Measurements from ENCODE around the gene CYP8B1.

The CYP8B1 gene

GRCh38 chr3:42868841-42869240 lies 6.8 kb downstream of the CYP8B1 start:
- ChIA-PET POLR2A (no interaction called here), CTCF (interaction anchor here (1.9 to 2.4 kb wide), 2 partner anchors 9 to 13 kb away, joined by 5 to 6 read pairs; no protein-coding TSS in a partner anchor)
- H3K4me1 ChIP-seq (ENCODE audit: control extremely low read depth in 1 of 4, control insufficient read depth in 4 of 4, insufficient read depth in 4 of 4, low read length in 3 of 4), result no peaks in the 10 kb centered on the region
- no peaks in the 10 kb centered on the region for H3K36me3 ChIP-seq (ENCODE audit: control insufficient read depth in 4 of 4, insufficient read depth in 4 of 4, low read length in 3 of 4)
- WGBS (ENCODE audit: insufficient coverage), result 100% methylated on average over 3 of the region's 5 CpGs
- DNase-seq, result no peak
- H3K4me3 ChIP-seq (ENCODE audit: control insufficient read depth in 1 of 7, extremely low read depth in 1 of 7, insufficient read depth in 4 of 7, low read depth in 2 of 7, low read length in 6 of 7), result no peak overlapping the region
- H3K9me3 ChIP-seq (ENCODE audit: control extremely low read depth in 1 of 5, control insufficient read depth in 4 of 5, insufficient read depth in 2 of 5, low read depth in 1 of 5, low read length in 4 of 5), result no peaks in the 10 kb centered on the region
- H3K27ac ChIP-seq (ENCODE audit: insufficient read depth in 1 of 2, low read depth in 1 of 2, low read length in 2 of 2, poor library complexity in 1 of 2, severe bottlenecking in 2 of 2), result no peak overlapping the region
- peaks cover 0 to 7% (median 0%) of the 10 kb centered on the region in 5 experiments for H3K27me3 ChIP-seq (replicated peaks in 2 of 5; ENCODE audit: control insufficient read depth in 4 of 5, insufficient read depth in 5 of 5, low read length in 4 of 5)

GRCh38 chr3:42867138-42867537 lies 8.5 kb downstream of the CYP8B1 start:
- ChIA-PET POLR2A (no interaction called here), CTCF (interaction anchor here (0.6 kb wide), 1 partner anchor 79 kb away, joined by 3 read pairs; no protein-coding TSS in a partner anchor)
- DNase-seq, result no peak
- H3K4me1 ChIP-seq (ENCODE audit: control extremely low read depth in 1 of 4, control insufficient read depth in 4 of 4, insufficient read depth in 4 of 4, low read length in 3 of 4), result no peaks in the 10 kb centered on the region
- WGBS (ENCODE audit: insufficient coverage), result over 99% methylated on average over 7 of the region's 7 CpGs
- no peaks in the 10 kb centered on the region for H3K36me3 ChIP-seq (ENCODE audit: control insufficient read depth in 4 of 4, insufficient read depth in 4 of 4, low read length in 3 of 4)
- H3K27ac ChIP-seq (ENCODE audit: insufficient read depth in 1 of 2, low read depth in 1 of 2, low read length in 2 of 2, poor library complexity in 1 of 2, severe bottlenecking in 2 of 2), result no peak overlapping the region
- H3K9me3 ChIP-seq (ENCODE audit: control extremely low read depth in 1 of 5, control insufficient read depth in 4 of 5, insufficient read depth in 2 of 5, low read depth in 1 of 5, low read length in 4 of 5), result no peaks in the 10 kb centered on the region
- peaks cover 0 to 5% (median 0%) of the 10 kb centered on the region in 5 experiments for H3K27me3 ChIP-seq (replicated peaks in 2 of 5; ENCODE audit: control insufficient read depth in 4 of 5, insufficient read depth in 5 of 5, low read length in 4 of 5)
- no peak overlapping the region for H3K4me3 ChIP-seq (ENCODE audit: control insufficient read depth in 1 of 7, extremely low read depth in 1 of 7, insufficient read depth in 4 of 7, low read depth in 2 of 7, low read length in 6 of 7)

- Histone ChIP-seq H3K27ac (ENCODE audit: insufficient read depth in 1 of 2, low read depth in 1 of 2, low read length in 2 of 2, poor library complexity in 1 of 2, severe bottlenecking in 2 of 2) (no peak overlapping the region), H3K4me3 (ENCODE audit: control insufficient read depth in 1 of 7, extremely low read depth in 1 of 7, insufficient read depth in 4 of 7, low read depth in 2 of 7, low read length in 6 of 7) (no peak overlapping the region), H3K9me3 (ENCODE audit: control extremely low read depth in 1 of 5, control insufficient read depth in 4 of 5, insufficient read depth in 2 of 5, low read depth in 1 of 5, low read length in 4 of 5) (no peaks in the 10 kb centered on the region), H3K36me3 (ENCODE audit: control insufficient read depth in 4 of 4, insufficient read depth in 4 of 4, low read length in 3 of 4) (no peaks in the 10 kb centered on the region), H3K27me3 (replicated peaks in 2 of 5; ENCODE audit: control insufficient read depth in 4 of 5, insufficient read depth in 5 of 5, low read length in 4 of 5) (peaks cover 0 to 2% (median 0%) of the 10 kb centered on the region in 5 experiments), H3K4me1 (ENCODE audit: control extremely low read depth in 1 of 4, control insufficient read depth in 4 of 4, insufficient read depth in 4 of 4, low read length in 3 of 4) (no peaks in the 10 kb centered on the region)
- ChIA-PET POLR2A (no interaction called here), CTCF (no interaction called here)
- DNase-seq, result no peak
- WGBS (ENCODE audit: insufficient coverage), result 97% methylated on average over 6 of the region's 8 CpGs
Observed at GRCh38 chr3:42865256-42865655, 10.4 kb downstream of the CYP8B1 start.

DNA sequence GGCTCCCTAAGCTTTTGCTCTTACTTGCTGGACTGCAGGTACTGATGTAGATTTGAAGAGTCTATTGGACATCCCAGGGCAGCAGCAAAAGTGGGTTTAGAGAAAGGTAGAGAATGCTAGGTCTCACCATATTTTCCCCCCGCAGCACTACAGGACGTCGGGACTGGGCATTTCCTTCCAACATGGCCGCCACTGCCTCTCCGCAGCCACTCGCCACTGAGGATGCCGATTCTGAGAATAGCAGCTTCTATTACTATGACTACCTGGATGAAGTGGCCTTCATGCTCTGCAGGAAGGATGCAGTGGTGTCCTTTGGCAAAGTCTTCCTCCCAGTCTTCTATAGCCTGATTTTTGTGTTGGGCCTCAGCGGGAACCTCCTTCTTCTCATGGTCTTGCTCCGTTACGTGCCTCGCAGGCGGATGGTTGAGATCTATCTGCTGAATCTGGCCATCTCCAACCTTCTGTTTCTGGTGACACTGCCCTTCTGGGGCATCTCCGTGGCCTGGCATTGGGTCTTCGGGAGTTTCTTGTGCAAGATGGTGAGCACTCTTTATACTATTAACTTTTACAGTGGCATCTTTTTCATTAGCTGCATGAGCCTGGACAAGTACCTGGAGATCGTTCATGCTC lies 11.2 kb downstream of the CYP8B1 start:
- H3K36me3 ChIP-seq (ENCODE audit: control insufficient read depth in 4 of 4, insufficient read depth in 4 of 4, low read length in 3 of 4), result no peaks in the 10 kb centered on the region
- H3K4me3 ChIP-seq (ENCODE audit: control insufficient read depth in 1 of 7, extremely low read depth in 1 of 7, insufficient read depth in 4 of 7, low read depth in 2 of 7, low read length in 6 of 7), result no peak overlapping the region
- H3K4me1 ChIP-seq (ENCODE audit: control extremely low read depth in 1 of 4, control insufficient read depth in 4 of 4, insufficient read depth in 4 of 4, low read length in 3 of 4), result no peaks in the 10 kb centered on the region
- H3K27ac ChIP-seq (ENCODE audit: insufficient read depth in 1 of 2, low read depth in 1 of 2, low read length in 2 of 2, poor library complexity in 1 of 2, severe bottlenecking in 2 of 2), result no peak overlapping the region
- peaks cover 0 to 2% (median 0%) of the 10 kb centered on the region in 5 experiments for H3K27me3 ChIP-seq (replicated peaks in 2 of 5; ENCODE audit: control insufficient read depth in 4 of 5, insufficient read depth in 5 of 5, low read length in 4 of 5)
- DNase-seq, result no peak
- no peaks in the 10 kb centered on the region for H3K9me3 ChIP-seq (ENCODE audit: control extremely low read depth in 1 of 5, control insufficient read depth in 4 of 5, insufficient read depth in 2 of 5, low read depth in 1 of 5, low read length in 4 of 5)
- WGBS (ENCODE audit: insufficient coverage), result 96% methylated on average over 15 of the region's 15 CpGs
- POLR2A ChIA-PET, result no interaction called here
- CTCF ChIA-PET, result interaction anchor here (1.4 kb wide), 1 partner anchor 84 kb away, joined by 3 read pairs; no protein-coding TSS in a partner anchor

DNA sequence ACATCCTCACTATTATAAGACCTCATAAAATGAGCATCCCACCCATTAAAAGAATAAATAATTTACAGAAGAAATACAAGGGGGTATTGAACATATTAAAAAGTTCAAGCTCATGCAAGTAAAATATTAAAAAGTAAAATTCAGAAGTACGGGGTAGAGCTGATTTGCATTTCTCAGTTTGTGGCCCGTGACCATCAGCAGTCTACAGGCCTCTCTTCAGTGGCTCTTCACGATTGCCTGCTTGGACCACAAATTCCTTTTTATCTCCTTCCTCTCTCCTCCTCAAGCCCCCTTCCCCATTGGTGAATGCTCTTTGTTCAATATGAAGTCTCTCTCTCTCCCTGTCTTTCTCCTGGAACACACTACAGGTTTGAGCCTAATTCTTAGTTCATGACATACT lies 19.1 kb downstream of the CYP8B1 start:
- H3K4me1 ChIP-seq (ENCODE audit: control extremely low read depth in 1 of 4, control insufficient read depth in 4 of 4, insufficient read depth in 4 of 4, low read length in 3 of 4), result no peaks in the 10 kb centered on the region
- POLR2A ChIA-PET, result no interaction called here
- no peak for DNase-seq
- H3K27ac ChIP-seq (ENCODE audit: insufficient read depth in 1 of 2, low read depth in 1 of 2, low read length in 2 of 2, poor library complexity in 1 of 2, severe bottlenecking in 2 of 2), result no peak overlapping the region
- no peak overlapping the region for H3K4me3 ChIP-seq (ENCODE audit: control insufficient read depth in 1 of 7, extremely low read depth in 1 of 7, insufficient read depth in 4 of 7, low read depth in 2 of 7, low read length in 6 of 7)
- H3K36me3 ChIP-seq (ENCODE audit: control insufficient read depth in 4 of 4, insufficient read depth in 4 of 4, low read length in 3 of 4), result no peaks in the 10 kb centered on the region
- H3K27me3 ChIP-seq (replicated peaks in 2 of 5; ENCODE audit: control insufficient read depth in 4 of 5, insufficient read depth in 5 of 5, low read length in 4 of 5), result peaks cover 0 to 4% (median 0%) of the 10 kb centered on the region in 5 experiments
- WGBS (ENCODE audit: insufficient coverage), result 100% methylated on average over 1 of the region's 3 CpGs
- CTCF ChIA-PET, result interaction anchor here (0.7 to 1.3 kb wide), 3 partner anchors 17 to 23 kb away, joined by 3 to 4 read pairs (median 3); no protein-coding TSS in a partner anchor
- H3K9me3 ChIP-seq (ENCODE audit: control extremely low read depth in 1 of 5, control insufficient read depth in 4 of 5, insufficient read depth in 2 of 5, low read depth in 1 of 5, low read length in 4 of 5), result no peaks in the 10 kb centered on the region

DNA sequence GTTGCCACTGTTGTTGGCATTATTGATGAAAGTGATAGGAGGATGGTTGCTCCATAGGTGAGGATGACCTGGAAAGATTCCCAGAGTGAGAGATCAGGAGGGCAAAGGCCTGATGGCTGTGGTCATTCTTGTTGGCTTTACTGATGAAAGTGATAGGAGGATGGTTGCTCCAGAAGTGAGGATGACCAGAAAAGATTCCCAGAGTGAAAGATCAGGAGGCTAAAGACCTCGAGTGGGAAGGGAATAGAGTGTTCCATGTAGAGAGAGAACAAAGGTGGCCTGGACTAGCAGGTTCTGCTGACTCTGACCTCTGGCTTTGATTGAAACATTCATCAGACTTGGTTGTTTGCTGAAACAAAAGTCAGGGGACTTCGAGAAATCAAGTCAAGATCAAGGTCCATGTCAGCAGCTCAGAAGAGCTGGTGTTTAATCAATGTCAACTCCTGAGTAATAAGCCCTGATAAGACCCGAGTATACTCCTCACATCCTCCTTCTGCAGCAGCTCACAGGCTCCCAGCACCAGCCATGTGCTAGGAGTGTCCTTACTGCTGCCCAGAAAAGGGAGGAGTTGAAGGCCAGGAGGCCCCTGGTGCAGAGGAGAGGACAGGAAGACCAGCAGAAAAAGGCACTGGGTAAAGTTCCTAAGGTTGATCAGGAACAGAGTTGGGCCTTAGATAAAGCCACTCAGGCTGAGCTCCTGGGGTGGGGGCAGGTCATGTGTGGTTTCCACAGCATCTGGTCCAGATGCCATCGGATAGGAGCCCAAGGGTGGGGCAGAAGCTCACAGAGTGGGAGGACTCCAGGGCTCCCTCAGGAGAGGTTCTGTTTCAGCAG lies 19.9 kb downstream of the CYP8B1 start:
- no peaks in the 10 kb centered on the region for H3K36me3 ChIP-seq (ENCODE audit: control insufficient read depth in 4 of 4, insufficient read depth in 4 of 4, low read length in 3 of 4)
- no peaks in the 10 kb centered on the region for H3K9me3 ChIP-seq (ENCODE audit: control extremely low read depth in 1 of 5, control insufficient read depth in 4 of 5, insufficient read depth in 2 of 5, low read depth in 1 of 5, low read length in 4 of 5)
- POLR2A ChIA-PET, result no interaction called here
- WGBS (ENCODE audit: insufficient coverage), result 92% methylated on average over 3 of the region's 4 CpGs
- H3K4me1 ChIP-seq (ENCODE audit: control extremely low read depth in 1 of 4, control insufficient read depth in 4 of 4, insufficient read depth in 4 of 4, low read length in 3 of 4), result no peaks in the 10 kb centered on the region
- peaks cover 0 to 4% (median 0%) of the 10 kb centered on the region in 5 experiments for H3K27me3 ChIP-seq (replicated peaks in 2 of 5; ENCODE audit: control insufficient read depth in 4 of 5, insufficient read depth in 5 of 5, low read length in 4 of 5)
- CTCF ChIA-PET, result interaction anchor here (0.7 to 1.3 kb wide), 3 partner anchors 16 to 24 kb away, joined by 3 to 4 read pairs (median 3); no protein-coding TSS in a partner anchor
- no peak overlapping the region for H3K4me3 ChIP-seq (ENCODE audit: control insufficient read depth in 1 of 7, extremely low read depth in 1 of 7, insufficient read depth in 4 of 7, low read depth in 2 of 7, low read length in 6 of 7)
- no peak overlapping the region for H3K27ac ChIP-seq (ENCODE audit: insufficient read depth in 1 of 2, low read depth in 1 of 2, low read length in 2 of 2, poor library complexity in 1 of 2, severe bottlenecking in 2 of 2)
- no peak for DNase-seq

GRCh38 chr3:42855219-42855546 lies 20.5 kb downstream of the CYP8B1 start:
- Histone ChIP-seq H3K27ac (ENCODE audit: insufficient read depth in 1 of 2, low read depth in 1 of 2, low read length in 2 of 2, poor library complexity in 1 of 2, severe bottlenecking in 2 of 2) (no peak overlapping the region), H3K4me3 (ENCODE audit: control insufficient read depth in 1 of 7, extremely low read depth in 1 of 7, insufficient read depth in 4 of 7, low read depth in 2 of 7, low read length in 6 of 7) (no peak overlapping the region), H3K27me3 (replicated peaks in 2 of 5; ENCODE audit: control insufficient read depth in 4 of 5, insufficient read depth in 5 of 5, low read length in 4 of 5) (peaks cover 0 to 4% (median 0%) of the 10 kb centered on the region in 5 experiments), H3K36me3 (ENCODE audit: control insufficient read depth in 4 of 4, insufficient read depth in 4 of 4, low read length in 3 of 4) (no peaks in the 10 kb centered on the region), H3K4me1 (ENCODE audit: control extremely low read depth in 1 of 4, control insufficient read depth in 4 of 4, insufficient read depth in 4 of 4, low read length in 3 of 4) (no peaks in the 10 kb centered on the region), H3K9me3 (ENCODE audit: control extremely low read depth in 1 of 5, control insufficient read depth in 4 of 5, insufficient read depth in 2 of 5, low read depth in 1 of 5, low read length in 4 of 5) (no peaks in the 10 kb centered on the region)
- no peak for DNase-seq
- ChIA-PET CTCF (no interaction called here), POLR2A (no interaction called here)
